PC-3 (cell line): ENCODE data around the gene MEPE.

ENCODE experiments used
- EZH2 ChIP-seq: fragments of 300-600 bp; sonication (generic); IDR thresholded peaks from one replicate; pipeline ENCODE4 v1.6.1; 2017; ENCODE audit warnings: antibody characterized with exemption, mild to moderate bottlenecking, low read length; ENCODE audit not compliant: unreplicated experiment
- EZH2phosphoT487 ChIP-seq: fragments of 300-600 bp; sonication (generic); IDR thresholded peaks from 2 replicates; pipeline ENCODE4 v1.6.1; 2018; ENCODE audit warnings: mild to moderate bottlenecking, antibody characterized with exemption, low read length, borderline replicate concordance
- TF ChIP-seq, protein P1 (sequence below): fragments of 300-600 bp; sonication (generic); conservative IDR thresholded peaks from 2 replicates; pipeline ENCODE4 v1.5.1; 2017; ENCODE audit warnings: antibody characterized with exemption, low read depth, mild to moderate bottlenecking, low read length

DNA sequence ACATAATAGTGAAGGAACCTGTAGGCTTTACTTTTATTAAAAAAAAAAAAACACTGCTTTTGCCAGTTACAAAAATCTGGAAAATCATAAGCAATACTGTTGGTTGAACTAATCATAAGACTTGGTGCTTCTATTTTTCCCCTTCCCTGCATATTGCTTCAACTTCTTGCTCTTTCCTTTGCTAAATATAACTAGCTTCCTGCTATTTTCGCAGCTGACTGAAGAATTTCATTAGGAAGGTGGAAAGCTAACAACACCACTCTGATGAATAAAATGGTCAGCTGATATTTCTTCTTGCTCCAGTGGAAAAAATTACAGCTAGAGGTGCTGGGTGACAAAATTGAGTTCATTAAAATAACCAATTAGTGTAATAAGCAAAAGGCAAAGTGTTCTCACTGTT, 39.3 kb downstream of the MEPE start:
- TF ChIP-seq, protein P1, sequence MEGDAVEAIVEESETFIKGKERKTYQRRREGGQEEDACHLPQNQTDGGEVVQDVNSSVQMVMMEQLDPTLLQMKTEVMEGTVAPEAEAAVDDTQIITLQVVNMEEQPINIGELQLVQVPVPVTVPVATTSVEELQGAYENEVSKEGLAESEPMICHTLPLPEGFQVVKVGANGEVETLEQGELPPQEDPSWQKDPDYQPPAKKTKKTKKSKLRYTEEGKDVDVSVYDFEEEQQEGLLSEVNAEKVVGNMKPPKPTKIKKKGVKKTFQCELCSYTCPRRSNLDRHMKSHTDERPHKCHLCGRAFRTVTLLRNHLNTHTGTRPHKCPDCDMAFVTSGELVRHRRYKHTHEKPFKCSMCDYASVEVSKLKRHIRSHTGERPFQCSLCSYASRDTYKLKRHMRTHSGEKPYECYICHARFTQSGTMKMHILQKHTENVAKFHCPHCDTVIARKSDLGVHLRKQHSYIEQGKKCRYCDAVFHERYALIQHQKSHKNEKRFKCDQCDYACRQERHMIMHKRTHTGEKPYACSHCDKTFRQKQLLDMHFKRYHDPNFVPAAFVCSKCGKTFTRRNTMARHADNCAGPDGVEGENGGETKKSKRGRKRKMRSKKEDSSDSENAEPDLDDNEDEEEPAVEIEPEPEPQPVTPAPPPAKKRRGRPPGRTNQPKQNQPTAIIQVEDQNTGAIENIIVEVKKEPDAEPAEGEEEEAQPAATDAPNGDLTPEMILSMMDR, result no peak
- TF ChIP-seq EZH2 (no peak), EZH2phosphoT487 (no peak)
